ENCODE measurements around the gene LRRC23.

Gene LRRC23

DNA sequence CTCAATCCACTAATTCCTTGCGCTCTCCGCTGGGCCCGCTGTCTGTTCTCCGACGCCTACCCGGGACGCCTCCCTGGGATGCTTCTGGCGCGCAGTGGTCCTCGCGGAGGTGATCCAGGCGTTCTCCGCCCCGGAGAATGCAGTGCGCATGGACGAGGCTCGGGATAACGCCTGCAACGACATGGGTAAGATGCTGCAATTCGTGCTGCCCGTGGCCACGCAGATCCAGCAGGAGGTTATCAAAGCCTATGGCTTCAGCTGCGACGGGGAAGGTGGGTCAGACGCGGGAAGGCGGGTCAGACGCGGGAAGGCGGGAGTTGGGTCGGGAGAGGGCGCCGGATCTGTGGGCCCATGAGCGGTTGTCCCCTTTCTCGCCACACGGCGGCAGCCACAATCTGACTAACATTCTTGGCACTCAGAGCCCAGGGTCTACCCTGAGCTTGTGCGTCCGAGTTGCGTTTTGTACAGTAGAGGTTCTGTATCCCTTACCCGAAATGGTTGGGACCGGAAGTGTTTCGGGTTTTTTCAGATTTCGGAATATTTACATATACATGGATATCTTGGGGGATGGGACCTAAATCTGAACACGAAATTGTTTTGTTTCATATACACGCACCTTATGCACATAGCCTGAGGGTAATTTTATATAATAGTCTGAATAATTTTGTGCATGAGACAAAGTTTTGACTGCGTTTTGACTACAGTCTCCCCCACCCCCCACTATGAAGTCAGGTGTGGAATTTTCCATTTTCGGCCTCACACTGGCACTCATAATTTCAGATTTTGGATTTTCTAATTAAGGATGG lies 40.0 kb downstream of the LRRC23 start:
- Histone ChIP-seq H3K27me3 (ENCODE audit: insufficient read depth, poor library complexity, severe bottlenecking) (no peaks in the 10 kb centered on the region), H3K4me3 (replicated peaks; ENCODE audit: insufficient read depth, low read length) (peak overlapping the region; percentile 54), H3K27ac (replicated peaks) (peak overlapping the region; percentile 98)
- peak; percentile 81 to 93 for DNase-seq (ENCODE audit: low read depth in 1 of 2, low spot score in 1 of 2)
- TF ChIP-seq, protein P1, sequence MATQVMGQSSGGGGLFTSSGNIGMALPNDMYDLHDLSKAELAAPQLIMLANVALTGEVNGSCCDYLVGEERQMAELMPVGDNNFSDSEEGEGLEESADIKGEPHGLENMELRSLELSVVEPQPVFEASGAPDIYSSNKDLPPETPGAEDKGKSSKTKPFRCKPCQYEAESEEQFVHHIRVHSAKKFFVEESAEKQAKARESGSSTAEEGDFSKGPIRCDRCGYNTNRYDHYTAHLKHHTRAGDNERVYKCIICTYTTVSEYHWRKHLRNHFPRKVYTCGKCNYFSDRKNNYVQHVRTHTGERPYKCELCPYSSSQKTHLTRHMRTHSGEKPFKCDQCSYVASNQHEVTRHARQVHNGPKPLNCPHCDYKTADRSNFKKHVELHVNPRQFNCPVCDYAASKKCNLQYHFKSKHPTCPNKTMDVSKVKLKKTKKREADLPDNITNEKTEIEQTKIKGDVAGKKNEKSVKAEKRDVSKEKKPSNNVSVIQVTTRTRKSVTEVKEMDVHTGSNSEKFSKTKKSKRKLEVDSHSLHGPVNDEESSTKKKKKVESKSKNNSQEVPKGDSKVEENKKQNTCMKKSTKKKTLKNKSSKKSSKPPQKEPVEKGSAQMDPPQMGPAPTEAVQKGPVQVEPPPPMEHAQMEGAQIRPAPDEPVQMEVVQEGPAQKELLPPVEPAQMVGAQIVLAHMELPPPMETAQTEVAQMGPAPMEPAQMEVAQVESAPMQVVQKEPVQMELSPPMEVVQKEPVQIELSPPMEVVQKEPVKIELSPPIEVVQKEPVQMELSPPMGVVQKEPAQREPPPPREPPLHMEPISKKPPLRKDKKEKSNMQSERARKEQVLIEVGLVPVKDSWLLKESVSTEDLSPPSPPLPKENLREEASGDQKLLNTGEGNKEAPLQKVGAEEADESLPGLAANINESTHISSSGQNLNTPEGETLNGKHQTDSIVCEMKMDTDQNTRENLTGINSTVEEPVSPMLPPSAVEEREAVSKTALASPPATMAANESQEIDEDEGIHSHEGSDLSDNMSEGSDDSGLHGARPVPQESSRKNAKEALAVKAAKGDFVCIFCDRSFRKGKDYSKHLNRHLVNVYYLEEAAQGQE (IDR thresholded peaks at IDR 0.05; ENCODE audit: insufficient replicate concordance, low read depth): no peak
- TF ChIP-seq POLR2AphosphoS5 (IDR thresholded peaks at IDR 0.05; ENCODE audit: low read depth) (no peak), SPI1 (IDR thresholded peaks at IDR 0.05; ENCODE audit: borderline replicate concordance, low read depth) (no peak), CTCF (IDR thresholded peaks at IDR 0.05; ENCODE audit: insufficient read depth, low read length) (peak; percentile 93), GABPA (IDR thresholded peaks at IDR 0.05; ENCODE audit: low read depth) (0 out of 2 replicates have a peak, but pooled peaks have one; percentile 11)

DNA sequence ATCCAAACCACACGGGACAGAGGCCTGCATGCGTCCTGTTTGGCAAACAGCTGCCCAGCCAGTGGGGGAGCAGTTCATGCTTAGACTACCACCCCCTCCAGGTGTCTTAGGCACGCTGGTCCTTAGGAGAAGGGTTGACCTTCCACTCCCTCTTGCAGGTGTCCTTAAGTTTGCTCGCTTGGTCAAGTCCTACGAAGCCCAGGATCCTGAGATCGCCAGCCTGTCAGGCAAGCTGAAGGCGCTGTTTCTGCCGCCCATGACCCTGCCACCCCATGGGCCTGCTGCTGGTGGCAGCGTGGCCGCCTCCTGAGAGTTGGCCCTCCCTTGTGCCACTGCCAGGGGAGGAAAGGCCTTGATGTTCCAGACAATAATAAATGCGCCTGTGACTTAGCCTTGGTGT lies 41.0 kb downstream of the LRRC23 start:
- TF ChIP-seq, protein P1 (IDR thresholded peaks at IDR 0.05; ENCODE audit: insufficient replicate concordance, low read depth): no peak
- TF ChIP-seq CTCF (IDR thresholded peaks at IDR 0.05; ENCODE audit: insufficient read depth, low read length): no peak
- no peak for TF ChIP-seq POLR2AphosphoS5 (IDR thresholded peaks at IDR 0.05; ENCODE audit: low read depth)
- TF ChIP-seq GABPA (IDR thresholded peaks at IDR 0.05; ENCODE audit: low read depth): no peak
- no peak for TF ChIP-seq SPI1 (IDR thresholded peaks at IDR 0.05; ENCODE audit: borderline replicate concordance, low read depth)
- no peak for DNase-seq (ENCODE audit: low read depth in 1 of 2, low spot score in 1 of 2)
- no peaks in the 10 kb centered on the region for H3K27me3 ChIP-seq (ENCODE audit: insufficient read depth, poor library complexity, severe bottlenecking)
- H3K27ac ChIP-seq (replicated peaks): peak overlapping the region; percentile 64
- H3K4me3 ChIP-seq (replicated peaks; ENCODE audit: insufficient read depth, low read length): no peak overlapping the region

- Histone ChIP-seq H3K27ac (replicated peaks) (peak overlapping the region; percentile 64), H3K27me3 (ENCODE audit: insufficient read depth, poor library complexity, severe bottlenecking) (no peaks in the 10 kb centered on the region), H3K4me3 (replicated peaks; ENCODE audit: insufficient read depth, low read length) (peak overlapping the region; percentile 32)
- peak; percentile 86 to 90 for DNase-seq (ENCODE audit: low read depth in 1 of 2, low spot score in 1 of 2)
- TF ChIP-seq POLR2AphosphoS5 (IDR thresholded peaks at IDR 0.05; ENCODE audit: low read depth) (peak; percentile 31; the same call in 1 of the 2 replicates), GABPA (IDR thresholded peaks at IDR 0.05; ENCODE audit: low read depth) (no peak), CTCF (IDR thresholded peaks at IDR 0.05; ENCODE audit: insufficient read depth, low read length) (no peak), SPI1 (IDR thresholded peaks at IDR 0.05; ENCODE audit: borderline replicate concordance, low read depth) (peak; percentile 76)
- TF ChIP-seq, protein P1 (IDR thresholded peaks at IDR 0.05; ENCODE audit: insufficient replicate concordance, low read depth): no peak
Observed at GRCh38 chr12:6946033-6946919, 41.7 kb downstream of the LRRC23 start.
